Ishikawa (cell line): ENCODE results near the gene RNF113B.

Experiments used
- CEBPB ChIP-seq: IDR thresholded peaks from 2 replicates; pipeline ENCODE4 v1.6.1; 2012
- CREB1 ChIP-seq: IDR thresholded peaks from 2 replicates; pipeline ENCODE4 v1.6.1; 2012; ENCODE audit warnings: low read depth
- EGR1 ChIP-seq: IDR thresholded peaks from 2 replicates; pipeline ENCODE4 v1.6.1; 2012
- EP300 ChIP-seq: IDR thresholded peaks from 2 replicates; pipeline ENCODE4 v1.6.1; 2012; ENCODE audit warnings: borderline replicate concordance
- FOXM1 ChIP-seq: IDR thresholded peaks from 2 replicates; pipeline ENCODE4 v1.6.1; 2012; ENCODE audit warnings: low read depth, borderline replicate concordance
- MAX ChIP-seq: IDR thresholded peaks from 2 replicates; pipeline ENCODE4 v1.6.1; 2012
- NFIC ChIP-seq: IDR thresholded peaks from 2 replicates; pipeline ENCODE4 v1.6.1; 2012
- RAD21 ChIP-seq: IDR thresholded peaks from 2 replicates; pipeline ENCODE4 v1.6.1; 2012; ENCODE audit warnings: low read depth
- REST ChIP-seq: IDR thresholded peaks from 2 replicates; pipeline ENCODE4 v1.6.1; 2012; ENCODE audit warnings: low read depth, mild to moderate bottlenecking
- TAF1 ChIP-seq: IDR thresholded peaks from 2 replicates; pipeline ENCODE4 v1.6.1; 2012; ENCODE audit warnings: low read depth, mild to moderate bottlenecking
- TCF12 ChIP-seq: IDR thresholded peaks from 2 replicates; pipeline ENCODE4 v1.6.1; 2012; ENCODE audit warnings: low read depth
- TEAD4 ChIP-seq: IDR thresholded peaks from 2 replicates; pipeline ENCODE4 v1.6.1; 2012
- USF1 ChIP-seq: IDR thresholded peaks from 2 replicates; pipeline ENCODE4 v1.6.1; 2012
- YY1 ChIP-seq: IDR thresholded peaks from 2 replicates; pipeline ENCODE4 v1.6.1; 2012; ENCODE audit warnings: low read depth
- ZBTB7A ChIP-seq: IDR thresholded peaks from 2 replicates; pipeline ENCODE4 v1.6.1; 2012; ENCODE audit warnings: low read depth

The RNF113B gene

GRCh38 chr13:98147521-98147920 is 29.5 kb downstream of the RNF113B start:
- no peak for TF ChIP-seq EGR1
- no peak for TF ChIP-seq CEBPB
- no peak for TF ChIP-seq NFIC
- TF ChIP-seq TEAD4: no peak
- TF ChIP-seq TAF1: no peak
- no peak for TF ChIP-seq REST
- TF ChIP-seq YY1: no peak
- TF ChIP-seq CREB1: no peak
- TF ChIP-seq FOXM1: no peak
- TF ChIP-seq TCF12: no peak
- TF ChIP-seq ZBTB7A: no peak
- no peak for TF ChIP-seq EP300
- TF ChIP-seq RAD21: no peak
- TF ChIP-seq MAX: no peak
- TF ChIP-seq USF1: no peak

- peak; percentile 21; the same call in 1 of the 2 replicates for TF ChIP-seq MAX
- TF ChIP-seq TCF12: no peak
Measured at GRCh38 chr13:98144801-98145350, 32.2 kb downstream of the RNF113B start.

- TF ChIP-seq TEAD4 (no peak), TCF12 (no peak), EGR1 (no peak), TAF1 (no peak), CEBPB (no peak), NFIC (no peak), YY1 (no peak), FOXM1 (no peak), EP300 (no peak), MAX (no peak; the same call in 1 of the 2 replicates)
Measured at GRCh38 chr13:98144027-98144741, 32.9 kb downstream of the RNF113B start.

GRCh38 chr13:98143601-98144026 is 33.5 kb downstream of the RNF113B start:
- no peak for TF ChIP-seq FOXM1
- TF ChIP-seq EGR1: peak; percentile 65

- TF ChIP-seq USF1 (no peak), NFIC (no peak), FOXM1 (no peak), TCF12 (no peak), RAD21 (no peak), YY1 (no peak; the same call in 1 of the 2 replicates), REST (no peak), CEBPB (no peak), EP300 (no peak), EGR1 (no peak), TEAD4 (no peak), MAX (no peak)
Measured at GRCh38 chr13:98143157-98143553, 33.9 kb downstream of the RNF113B start.
